Activated naive CD4-positive, alpha-beta T cell treated with anti-CD3 and anti-CD28 coated beads, Interleukin-2, amount 50 U/mL, for 24 hours (primary cell): ENCODE measurements around the gene TCEAL8.
"Not testable (repeated sequence)": the region's sequence is repeated elsewhere in the genome, so short reads cannot be mapped to it uniquely, and the experiment has no call there.

ENCODE experiments used
- H3K27ac Mint-ChIP-seq: one replicate; pipeline ENCODE4 v1.8.0; 2021; ENCODE audit warnings: mild to moderate bottlenecking, mixed read lengths
- H3K27me3 Mint-ChIP-seq: one replicate; pipeline ENCODE4 v1.8.0; 2021; ENCODE audit warnings: mixed read lengths
- H3K36me3 Mint-ChIP-seq: one replicate; pipeline ENCODE4 v1.8.0; 2021; ENCODE audit warnings: mixed read lengths
- H3K4me1 Mint-ChIP-seq: one replicate; pipeline ENCODE4 v1.8.0; 2021; ENCODE audit warnings: mixed read lengths
- H3K4me3 Mint-ChIP-seq: one replicate; pipeline ENCODE4 v1.8.0; 2021; ENCODE audit warnings: mild to moderate bottlenecking, mixed read lengths
- H3K9me3 Mint-ChIP-seq: one replicate; pipeline ENCODE4 v1.8.0; 2021; ENCODE audit warnings: mixed read lengths

TCEAL8 gene

GRCh38 chrX:103235608-103236007 lies 19.3 kb downstream of the TCEAL8 start:
- H3K4me3 Mint-ChIP-seq, H3K9me3 Mint-ChIP-seq, H3K4me1 Mint-ChIP-seq, H3K36me3 Mint-ChIP-seq, H3K27me3 Mint-ChIP-seq, H3K27ac Mint-ChIP-seq: not testable (repeated sequence)

- Mint-ChIP-seq H3K27me3 (no peaks in the 10 kb centered on the region), H3K9me3 (no peaks in the 10 kb centered on the region), H3K27ac (no peak overlapping the region), H3K4me3 (no peak overlapping the region), H3K36me3 (no peaks in the 10 kb centered on the region), H3K4me1 (no peaks in the 10 kb centered on the region)
These were observed 20.1 kb downstream of the TCEAL8 start for GRCh38 chrX:103234869-103235268.

DNA sequence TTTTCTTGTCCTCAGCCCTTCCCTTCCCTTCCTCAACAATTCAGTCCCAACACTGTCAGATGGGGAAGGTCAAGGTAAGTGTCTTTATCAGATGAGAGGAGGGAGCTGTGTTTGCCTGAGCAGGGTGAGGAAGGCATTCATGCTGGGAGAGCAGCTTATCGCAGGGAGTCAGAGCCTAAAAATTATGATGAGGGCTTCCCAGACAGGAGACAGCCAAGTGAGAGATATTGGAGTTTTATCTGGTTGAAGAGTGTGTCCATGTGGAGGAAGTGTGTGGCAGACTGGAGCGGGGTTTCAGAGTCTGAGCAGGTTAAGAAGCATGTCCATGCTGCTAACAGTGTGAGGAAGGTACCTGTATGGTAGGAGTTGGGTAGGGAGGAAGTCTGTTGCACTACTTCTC lies 21.7 kb downstream of the TCEAL8 start:
- H3K9me3 Mint-ChIP-seq = no peaks in the 10 kb centered on the region
- H3K36me3 Mint-ChIP-seq = no peaks in the 10 kb centered on the region
- H3K27me3 Mint-ChIP-seq = no peaks in the 10 kb centered on the region
- no peak overlapping the region for H3K27ac Mint-ChIP-seq
- no peaks in the 10 kb centered on the region for H3K4me1 Mint-ChIP-seq
- no peak overlapping the region for H3K4me3 Mint-ChIP-seq

DNA sequence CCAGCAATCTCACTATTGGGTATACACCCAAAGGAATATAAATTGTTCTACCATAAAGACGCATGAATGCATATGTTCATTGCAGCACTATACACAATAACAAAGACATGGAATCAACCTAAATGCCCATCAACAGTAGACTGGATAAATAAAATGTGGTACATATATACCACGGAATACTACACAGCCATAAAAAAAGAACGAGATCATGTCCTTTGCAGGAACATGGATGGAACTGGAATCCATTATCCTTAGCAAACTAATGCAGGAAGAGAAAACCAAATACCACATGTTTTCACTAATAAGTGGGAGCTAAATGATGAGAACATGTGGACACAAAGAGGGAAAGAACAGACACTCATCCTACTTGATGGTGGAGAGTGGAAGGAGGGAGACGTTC lies 29.0 kb downstream of the TCEAL8 start:
- H3K4me3 Mint-ChIP-seq, H3K27me3 Mint-ChIP-seq, H3K36me3 Mint-ChIP-seq: not testable (repeated sequence)

DNA sequence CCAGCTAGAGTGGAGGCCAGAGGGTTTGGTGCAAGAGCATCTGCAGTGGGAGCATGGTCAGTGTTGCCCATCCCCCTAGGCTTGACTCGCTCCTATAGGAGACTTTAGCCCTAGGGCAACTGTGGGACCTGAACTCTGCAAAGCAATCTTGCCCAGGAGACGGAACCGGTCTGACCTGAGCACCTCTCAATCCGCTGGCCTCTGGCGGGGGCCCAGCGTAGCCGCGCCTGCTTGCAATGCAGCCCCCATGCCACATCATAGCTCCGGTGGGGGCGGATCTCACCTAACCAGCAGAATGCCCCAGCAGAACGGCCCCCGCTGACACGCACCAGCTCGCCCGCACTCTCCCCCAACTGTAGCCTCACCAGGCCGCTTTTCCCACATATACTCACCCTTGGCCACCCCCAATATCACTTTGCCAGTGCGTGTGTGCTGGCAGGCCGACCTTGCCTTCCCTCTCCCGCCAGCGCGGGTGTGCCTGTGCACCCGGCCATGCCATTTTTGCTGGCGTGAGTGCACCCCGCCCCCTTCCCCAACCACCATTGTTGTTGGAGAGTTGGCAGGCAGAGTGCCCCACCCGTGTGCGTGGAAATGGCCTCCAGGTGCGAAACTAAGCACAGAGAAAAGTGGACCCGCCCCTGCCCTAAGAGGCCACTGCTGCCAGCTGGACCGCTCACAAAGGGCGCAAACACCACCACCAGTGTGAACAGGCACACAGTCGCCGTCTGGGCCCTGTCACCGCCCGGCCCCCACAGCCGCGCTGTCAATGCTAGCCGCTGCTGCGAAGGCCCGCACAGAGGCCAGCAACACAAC lies 34.2 kb downstream of the TCEAL8 start:
- peaks cover 17% of the 10 kb centered on the region for H3K4me1 Mint-ChIP-seq
- H3K27ac Mint-ChIP-seq = peak overlapping the region; percentile 81
- no peaks in the 10 kb centered on the region for H3K9me3 Mint-ChIP-seq
- no peaks in the 10 kb centered on the region for H3K36me3 Mint-ChIP-seq
- H3K27me3 Mint-ChIP-seq = peaks cover 4% of the 10 kb centered on the region
- no peak overlapping the region for H3K4me3 Mint-ChIP-seq

More for the DNA sequence above, 29.0 kb downstream of the TCEAL8 start:
- H3K4me1 Mint-ChIP-seq, H3K9me3 Mint-ChIP-seq, H3K27ac Mint-ChIP-seq: not testable (repeated sequence)

DNA sequence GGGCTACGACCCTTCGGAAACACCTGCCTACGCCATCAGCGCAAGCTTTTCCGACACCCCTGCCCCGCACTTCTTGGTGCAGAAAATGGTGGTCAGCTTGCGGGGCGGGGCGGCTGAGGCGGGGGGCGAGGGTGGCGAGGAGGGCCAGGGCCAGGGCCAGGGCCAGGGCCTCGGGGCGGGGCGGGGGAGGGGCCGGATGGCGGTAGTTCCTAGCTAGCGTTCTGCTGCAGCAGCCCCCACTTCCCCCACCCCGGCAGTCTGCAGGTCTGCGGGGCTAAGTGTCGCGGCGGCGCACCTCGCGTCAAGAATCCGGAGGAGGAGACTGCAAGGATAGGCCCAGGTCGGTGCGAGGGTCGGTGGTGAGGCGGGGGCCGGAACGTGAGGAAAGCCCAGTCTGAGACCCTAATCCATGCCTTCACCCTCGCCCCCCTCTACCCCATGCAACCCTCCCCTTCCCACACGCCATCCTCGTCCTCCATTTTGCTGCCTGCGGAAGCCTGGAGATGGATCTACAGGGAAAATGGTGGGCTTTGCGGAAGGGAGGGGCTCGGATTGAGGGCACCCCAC lies 39.4 kb downstream of the TCEAL8 start:
- no peaks in the 10 kb centered on the region for H3K27me3 Mint-ChIP-seq
- no peaks in the 10 kb centered on the region for H3K36me3 Mint-ChIP-seq
- peak overlapping the region; percentile 76 for H3K4me3 Mint-ChIP-seq
- no peaks in the 10 kb centered on the region for H3K9me3 Mint-ChIP-seq
- H3K4me1 Mint-ChIP-seq = peaks cover 21% of the 10 kb centered on the region
- H3K27ac Mint-ChIP-seq = peak overlapping the region; percentile 41

DNA sequence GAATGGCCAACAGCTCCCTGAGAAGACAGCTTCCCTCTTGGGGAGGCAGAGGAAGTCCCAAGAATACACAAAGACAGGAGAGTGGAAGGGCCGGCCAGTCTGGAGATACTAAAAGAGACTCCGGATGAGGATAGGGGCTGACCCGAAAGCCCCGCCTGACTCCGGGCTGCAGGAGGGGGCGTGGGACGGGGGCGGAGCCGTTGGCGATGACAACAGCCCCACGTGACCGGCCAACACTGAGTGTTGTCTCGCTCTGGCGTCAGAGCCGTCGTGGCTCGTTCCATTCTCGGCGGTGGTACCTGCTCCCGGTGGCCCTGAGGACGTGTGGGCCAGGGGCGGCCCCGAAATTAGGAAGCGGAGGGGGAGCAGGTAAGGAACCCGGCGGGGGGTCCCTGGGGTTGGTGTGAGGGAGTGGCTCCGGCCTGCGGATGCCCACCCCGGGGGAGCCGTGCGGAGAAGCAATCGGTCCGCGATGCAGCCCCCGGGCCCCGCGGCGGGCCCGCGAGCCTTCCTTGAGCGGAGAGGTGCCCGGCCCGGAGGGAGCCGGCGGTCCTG lies 40.0 kb downstream of the TCEAL8 start, which contains the start of gene BEX4:
BEX4 (plus strand) TSS at position 239 of the 555 bp plus-strand sequence. CDS start 1,046 bp downstream, outside the sequence.
- Mint-ChIP-seq H3K27ac (peak within 1 kb of the TSS; percentile 70), H3K9me3 (no peaks in the 10 kb centered on the region), H3K27me3 (no peaks in the 10 kb centered on the region), H3K4me3 (peak within 1 kb of the TSS; percentile 84), H3K36me3 (no peaks in the 10 kb centered on the region), H3K4me1 (peaks cover 21% of the 10 kb centered on the region)

GRCh38 chrX:103212749-103213457 lies 42.1 kb downstream of the TCEAL8 start:
- H3K9me3 Mint-ChIP-seq = no peaks in the 10 kb centered on the region

GRCh38 chrX:103211012-103211715 lies 43.8 kb downstream of the TCEAL8 start:
- no peaks in the 10 kb centered on the region for H3K9me3 Mint-ChIP-seq
- H3K4me1 Mint-ChIP-seq = peaks cover 8% of the 10 kb centered on the region
- H3K36me3 Mint-ChIP-seq = no peaks in the 10 kb centered on the region
- H3K4me3 Mint-ChIP-seq = no peak overlapping the region
- H3K27ac Mint-ChIP-seq = no peak overlapping the region
- H3K27me3 Mint-ChIP-seq = no peaks in the 10 kb centered on the region

More at GRCh38 chrX:103212749-103213457, 42.1 kb downstream of the TCEAL8 start:
- Mint-ChIP-seq H3K4me1 (peaks cover 17% of the 10 kb centered on the region), H3K36me3 (no peaks in the 10 kb centered on the region), H3K4me3 (no peak overlapping the region), H3K27me3 (no peaks in the 10 kb centered on the region), H3K27ac (no peak overlapping the region)

- no peak overlapping the region for H3K27ac Mint-ChIP-seq
- no peaks in the 10 kb centered on the region for H3K36me3 Mint-ChIP-seq
- no peaks in the 10 kb centered on the region for H3K27me3 Mint-ChIP-seq
- H3K4me1 Mint-ChIP-seq = peaks cover 4% of the 10 kb centered on the region
- no peaks in the 10 kb centered on the region for H3K9me3 Mint-ChIP-seq
- H3K4me3 Mint-ChIP-seq = no peak overlapping the region
These were observed 44.9 kb downstream of the TCEAL8 start for GRCh38 chrX:103210056-103210455.
